Smooth muscle cell of the coronary artery (primary cell): ENCODE results near the gene SIM1. TPM values are rescaled to one million over a fixed set of nuclear protein-coding genes. Genes with fewer than 3 reads are reported as not detected.

Experiments used
- total RNA-seq: library from RNA; depleted of rRNA; stranded (reverse); fragments of >200 nt; gene quantifications from 2 replicates; pipeline ENCODE4 v1.2.3, GENCODE V29; 2014; ENCODE audit warnings: low replicate concordance

The SIM1 gene, protein sequence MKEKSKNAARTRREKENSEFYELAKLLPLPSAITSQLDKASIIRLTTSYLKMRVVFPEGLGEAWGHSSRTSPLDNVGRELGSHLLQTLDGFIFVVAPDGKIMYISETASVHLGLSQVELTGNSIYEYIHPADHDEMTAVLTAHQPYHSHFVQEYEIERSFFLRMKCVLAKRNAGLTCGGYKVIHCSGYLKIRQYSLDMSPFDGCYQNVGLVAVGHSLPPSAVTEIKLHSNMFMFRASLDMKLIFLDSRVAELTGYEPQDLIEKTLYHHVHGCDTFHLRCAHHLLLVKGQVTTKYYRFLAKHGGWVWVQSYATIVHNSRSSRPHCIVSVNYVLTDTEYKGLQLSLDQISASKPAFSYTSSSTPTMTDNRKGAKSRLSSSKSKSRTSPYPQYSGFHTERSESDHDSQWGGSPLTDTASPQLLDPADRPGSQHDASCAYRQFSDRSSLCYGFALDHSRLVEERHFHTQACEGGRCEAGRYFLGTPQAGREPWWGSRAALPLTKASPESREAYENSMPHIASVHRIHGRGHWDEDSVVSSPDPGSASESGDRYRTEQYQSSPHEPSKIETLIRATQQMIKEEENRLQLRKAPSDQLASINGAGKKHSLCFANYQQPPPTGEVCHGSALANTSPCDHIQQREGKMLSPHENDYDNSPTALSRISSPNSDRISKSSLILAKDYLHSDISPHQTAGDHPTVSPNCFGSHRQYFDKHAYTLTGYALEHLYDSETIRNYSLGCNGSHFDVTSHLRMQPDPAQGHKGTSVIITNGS
- 1.6 TPM in 1 of 2 replicates, not detected in the other for total RNA-seq

GRCh38 chr6:100464903-100465700 lies at the start of gene SIM1:
Gene SIM1 (minus strand): TSS chr6:100464921. CDS start chr6:100463468, 1,453 bp downstream.

